ENCODE data around the gene GLTP.

Gene GLTP

DNA sequence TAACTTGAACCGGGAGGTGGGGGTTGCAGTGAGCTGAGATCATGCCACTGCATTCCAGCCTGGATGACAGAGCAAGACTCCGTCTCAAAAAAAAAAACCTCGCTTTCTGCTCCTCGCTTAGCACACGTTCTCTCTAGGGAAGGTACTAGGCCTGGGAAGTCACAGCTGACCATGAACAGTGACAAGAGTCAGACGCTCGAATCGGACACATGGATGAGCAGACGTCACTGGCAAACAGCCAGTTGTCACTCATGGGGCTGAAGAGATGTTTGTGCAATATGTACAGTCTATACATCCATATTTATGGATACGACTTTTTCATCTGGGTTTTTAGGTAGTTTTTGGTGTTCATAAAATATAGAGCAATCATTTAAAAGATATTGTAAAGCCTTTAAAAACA is 39.1 kb upstream of the GLTP start:
- no peak overlapping the region for H3K4me3 ChIP-seq (ENCODE audit: low read depth, low read length)
- DNase-seq (ENCODE audit: low read depth) = no peak
- TF ChIP-seq, protein P1, sequence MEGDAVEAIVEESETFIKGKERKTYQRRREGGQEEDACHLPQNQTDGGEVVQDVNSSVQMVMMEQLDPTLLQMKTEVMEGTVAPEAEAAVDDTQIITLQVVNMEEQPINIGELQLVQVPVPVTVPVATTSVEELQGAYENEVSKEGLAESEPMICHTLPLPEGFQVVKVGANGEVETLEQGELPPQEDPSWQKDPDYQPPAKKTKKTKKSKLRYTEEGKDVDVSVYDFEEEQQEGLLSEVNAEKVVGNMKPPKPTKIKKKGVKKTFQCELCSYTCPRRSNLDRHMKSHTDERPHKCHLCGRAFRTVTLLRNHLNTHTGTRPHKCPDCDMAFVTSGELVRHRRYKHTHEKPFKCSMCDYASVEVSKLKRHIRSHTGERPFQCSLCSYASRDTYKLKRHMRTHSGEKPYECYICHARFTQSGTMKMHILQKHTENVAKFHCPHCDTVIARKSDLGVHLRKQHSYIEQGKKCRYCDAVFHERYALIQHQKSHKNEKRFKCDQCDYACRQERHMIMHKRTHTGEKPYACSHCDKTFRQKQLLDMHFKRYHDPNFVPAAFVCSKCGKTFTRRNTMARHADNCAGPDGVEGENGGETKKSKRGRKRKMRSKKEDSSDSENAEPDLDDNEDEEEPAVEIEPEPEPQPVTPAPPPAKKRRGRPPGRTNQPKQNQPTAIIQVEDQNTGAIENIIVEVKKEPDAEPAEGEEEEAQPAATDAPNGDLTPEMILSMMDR (IDR thresholded peaks at IDR 0.05; ENCODE audit: low read depth, low read length) = no peak
- TF ChIP-seq, protein P2, sequence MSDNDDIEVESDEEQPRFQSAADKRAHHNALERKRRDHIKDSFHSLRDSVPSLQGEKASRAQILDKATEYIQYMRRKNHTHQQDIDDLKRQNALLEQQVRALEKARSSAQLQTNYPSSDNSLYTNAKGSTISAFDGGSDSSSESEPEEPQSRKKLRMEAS (IDR thresholded peaks at IDR 0.05; ENCODE audit: low read depth, low read length) = no peak
- no peak for TF ChIP-seq POLR2A (IDR thresholded peaks at IDR 0.05; ENCODE audit: extremely low read depth, insufficient read length)

DNA sequence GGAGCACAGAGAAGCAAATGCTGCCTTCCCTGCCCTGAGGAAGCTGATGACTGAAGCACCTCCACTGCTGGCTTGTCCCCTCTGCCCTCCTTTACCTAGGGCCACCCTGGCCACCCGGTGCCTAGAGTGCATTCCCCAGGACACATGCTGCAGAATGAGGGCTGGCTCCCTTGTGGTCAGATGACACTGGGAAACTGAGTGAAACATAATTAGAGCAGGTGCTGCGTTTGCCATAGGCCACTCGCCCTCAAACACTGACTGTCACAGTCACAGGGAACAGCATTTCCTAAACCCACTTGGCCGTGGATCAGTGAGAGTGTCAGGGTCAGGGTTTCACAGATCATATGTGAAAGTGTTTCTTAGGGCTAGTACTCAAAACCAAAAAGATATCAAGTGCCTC is 35.7 kb upstream of the GLTP start:
- DNase-seq (ENCODE audit: low read depth) = no peak
- no peak overlapping the region for H3K4me3 ChIP-seq (ENCODE audit: low read depth, low read length)
- TF ChIP-seq MYC (IDR thresholded peaks at IDR 0.05; ENCODE audit: low read depth, low read length) (no peak), POLR2A (IDR thresholded peaks at IDR 0.05; ENCODE audit: extremely low read depth, insufficient read length) (no peak)
- TF ChIP-seq, protein P2 (IDR thresholded peaks at IDR 0.05; ENCODE audit: low read depth, low read length) = no peak
- TF ChIP-seq, protein P1 (IDR thresholded peaks at IDR 0.05; ENCODE audit: low read depth, low read length) = no peak

DNA sequence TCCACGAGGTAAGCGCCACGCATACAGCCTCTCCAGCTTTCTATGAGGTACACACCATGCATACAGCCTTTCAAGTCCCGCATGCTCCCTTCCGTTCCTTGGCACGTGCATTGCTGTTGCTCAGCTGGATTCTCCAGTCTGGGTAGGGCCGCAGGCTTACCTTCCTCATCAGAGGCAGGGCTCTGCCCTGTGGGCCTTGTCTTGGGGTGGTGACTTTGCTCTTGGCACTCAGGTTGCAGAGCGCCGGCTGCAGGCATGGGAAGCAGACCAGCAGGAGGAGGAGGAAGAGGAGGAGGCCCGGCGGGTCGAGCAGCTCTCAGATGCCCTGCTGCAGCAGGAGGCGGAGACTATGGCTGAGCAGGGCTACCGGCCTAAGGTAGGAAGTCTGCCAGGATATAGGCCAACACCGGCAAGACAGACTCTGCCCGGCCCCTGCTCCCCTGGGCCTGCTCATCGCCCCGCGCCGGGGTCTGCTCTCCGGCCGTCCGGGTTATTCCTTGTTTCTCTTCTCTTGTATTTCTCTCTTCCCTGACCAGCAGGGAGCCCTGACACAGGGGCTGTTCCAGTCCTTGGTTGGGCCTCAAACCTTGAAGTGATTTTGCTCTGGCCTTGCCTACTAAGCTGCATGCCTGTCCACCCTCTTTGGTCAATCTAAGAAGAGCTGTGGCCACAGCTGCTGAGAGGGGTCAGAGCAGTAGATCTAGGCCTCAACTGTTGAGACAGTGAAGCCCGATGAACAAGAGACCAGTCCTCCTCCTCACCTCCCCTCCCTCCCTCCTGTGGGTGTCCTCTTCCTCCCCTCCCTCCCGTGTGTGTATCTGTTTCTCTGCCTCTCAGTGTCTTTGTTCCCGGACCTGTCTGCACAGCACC is 35.1 kb upstream of the GLTP start:
- TF ChIP-seq MYC (IDR thresholded peaks at IDR 0.05; ENCODE audit: low read depth, low read length) = no peak
- TF ChIP-seq, protein P1 (IDR thresholded peaks at IDR 0.05; ENCODE audit: low read depth, low read length) = no peak
- TF ChIP-seq, protein P2 (IDR thresholded peaks at IDR 0.05; ENCODE audit: low read depth, low read length) = no peak
- no peak for TF ChIP-seq POLR2A (IDR thresholded peaks at IDR 0.05; ENCODE audit: extremely low read depth, insufficient read length)
- no peak for DNase-seq (ENCODE audit: low read depth)
- no peak overlapping the region for H3K4me3 ChIP-seq (ENCODE audit: low read depth, low read length)

DNA sequence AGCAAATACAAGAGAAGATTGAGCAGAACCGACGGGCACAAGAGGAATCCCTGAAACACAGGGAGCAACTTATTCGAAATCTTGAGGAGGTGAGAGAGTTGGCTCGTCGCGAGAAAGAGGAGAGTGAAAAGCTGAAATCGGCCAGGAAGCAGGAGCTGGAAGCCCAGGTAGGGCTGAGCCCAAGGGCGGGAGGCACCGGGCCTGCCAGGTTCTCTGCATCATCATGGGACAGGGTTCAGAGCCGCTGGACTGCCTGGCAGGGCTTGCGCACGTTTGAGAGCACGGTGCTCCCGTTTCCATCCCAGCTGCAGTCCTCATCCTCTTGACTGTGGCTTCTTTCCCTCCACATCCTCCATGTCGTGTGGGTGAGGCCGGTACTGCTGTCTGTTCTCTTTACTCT is 34.1 kb upstream of the GLTP start:
- no peak for TF ChIP-seq POLR2A (IDR thresholded peaks at IDR 0.05; ENCODE audit: extremely low read depth, insufficient read length)
- no peak for TF ChIP-seq MYC (IDR thresholded peaks at IDR 0.05; ENCODE audit: low read depth, low read length)
- TF ChIP-seq, protein P1 (IDR thresholded peaks at IDR 0.05; ENCODE audit: low read depth, low read length) = no peak
- TF ChIP-seq, protein P2 (IDR thresholded peaks at IDR 0.05; ENCODE audit: low read depth, low read length) = no peak
- DNase-seq (ENCODE audit: low read depth) = no peak
- no peak overlapping the region for H3K4me3 ChIP-seq (ENCODE audit: low read depth, low read length)

DNA sequence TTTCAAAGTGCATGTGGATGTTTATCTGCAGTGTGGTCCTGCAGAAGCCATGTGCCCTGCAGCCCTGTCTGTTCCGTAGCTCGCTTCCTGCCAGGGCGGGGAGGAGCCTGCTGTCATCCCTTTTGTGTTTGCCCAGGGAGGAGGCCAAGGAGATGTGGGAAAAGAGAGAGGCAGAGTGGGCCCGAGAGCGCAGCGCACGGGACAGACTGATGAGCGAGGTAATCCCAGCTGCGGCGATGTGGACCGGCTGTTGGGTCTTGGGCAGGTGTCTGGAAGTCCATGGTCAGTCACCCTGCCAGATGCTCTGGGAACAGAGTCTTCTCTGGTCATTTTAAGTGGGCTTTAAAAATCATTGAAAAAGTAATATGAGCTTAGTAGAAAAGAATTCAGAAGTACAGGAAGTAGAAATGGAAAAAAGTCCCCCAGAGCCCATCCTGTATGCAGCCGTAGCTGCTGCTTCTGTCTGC is 32.5 kb upstream of the GLTP start:
- no peak for DNase-seq (ENCODE audit: low read depth)
- no peak for TF ChIP-seq MYC (IDR thresholded peaks at IDR 0.05; ENCODE audit: low read depth, low read length)
- TF ChIP-seq, protein P2 (IDR thresholded peaks at IDR 0.05; ENCODE audit: low read depth, low read length) = no peak
- no peak overlapping the region for H3K4me3 ChIP-seq (ENCODE audit: low read depth, low read length)

DNA sequence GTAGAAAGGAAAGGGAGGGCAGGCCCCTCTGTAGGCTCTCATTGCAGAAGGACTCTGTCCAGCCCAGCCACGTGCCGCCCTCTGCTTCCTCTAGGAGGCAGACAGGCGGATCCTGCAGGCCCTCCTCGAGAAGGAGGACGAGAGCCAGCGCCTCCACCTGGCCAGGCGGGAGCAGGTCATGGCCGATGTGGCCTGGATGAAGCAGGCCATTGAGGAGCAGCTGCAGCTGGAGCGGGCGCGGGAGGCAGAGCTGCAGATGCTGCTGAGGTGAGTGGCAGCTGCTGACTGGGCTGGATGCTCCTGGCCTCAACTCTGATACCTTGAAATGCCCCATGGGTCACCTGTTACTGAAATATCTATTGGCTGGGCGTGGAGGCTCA is 30.6 kb upstream of the GLTP start:
- no peak overlapping the region for H3K4me3 ChIP-seq (ENCODE audit: low read depth, low read length)
- peak; percentile 71 for DNase-seq (ENCODE audit: low read depth)
- TF ChIP-seq, protein P1 (IDR thresholded peaks at IDR 0.05; ENCODE audit: low read depth, low read length) = peak; percentile 66
- TF ChIP-seq, protein P2 (IDR thresholded peaks at IDR 0.05; ENCODE audit: low read depth, low read length) = no peak

Data from NB4 (cell line).